Fibroblast of the aortic adventitia (primary cell): ENCODE data around the gene LRBA. TPM values are rescaled to one million over a fixed set of nuclear protein-coding genes. Genes with fewer than 3 reads are reported as not detected.

Experiments used
- DNase-seq: peaks from one replicate; pipeline ENCODE4 v3.0.0-alpha.2; 2010; ENCODE audit warnings: low read depth
- H3K4me3 ChIP-seq: 2 replicates; pipeline ENCODE4 v1.5.1; 2011; ENCODE audit warnings: low read depth, mild to moderate bottlenecking, control low read depth, low read length, moderate library complexity
- total RNA-seq: library from RNA; depleted of rRNA; stranded (reverse); fragments of >200 nt; gene quantifications from 2 replicates; pipeline ENCODE4 v1.2.3, GENCODE V29; 2012; ENCODE audit warnings: low replicate concordance
- TF ChIP-seq, protein P1 (sequence below): IDR thresholded peaks from 2 replicates; pipeline ENCODE4 v1.5.1; 2011; ENCODE audit warnings: mild to moderate bottlenecking, low read length, control low read depth, inconsistent platforms; ENCODE audit not compliant: insufficient read depth

LRBA gene
- total RNA-seq, 1 donor = 45.8 TPM

DNA sequence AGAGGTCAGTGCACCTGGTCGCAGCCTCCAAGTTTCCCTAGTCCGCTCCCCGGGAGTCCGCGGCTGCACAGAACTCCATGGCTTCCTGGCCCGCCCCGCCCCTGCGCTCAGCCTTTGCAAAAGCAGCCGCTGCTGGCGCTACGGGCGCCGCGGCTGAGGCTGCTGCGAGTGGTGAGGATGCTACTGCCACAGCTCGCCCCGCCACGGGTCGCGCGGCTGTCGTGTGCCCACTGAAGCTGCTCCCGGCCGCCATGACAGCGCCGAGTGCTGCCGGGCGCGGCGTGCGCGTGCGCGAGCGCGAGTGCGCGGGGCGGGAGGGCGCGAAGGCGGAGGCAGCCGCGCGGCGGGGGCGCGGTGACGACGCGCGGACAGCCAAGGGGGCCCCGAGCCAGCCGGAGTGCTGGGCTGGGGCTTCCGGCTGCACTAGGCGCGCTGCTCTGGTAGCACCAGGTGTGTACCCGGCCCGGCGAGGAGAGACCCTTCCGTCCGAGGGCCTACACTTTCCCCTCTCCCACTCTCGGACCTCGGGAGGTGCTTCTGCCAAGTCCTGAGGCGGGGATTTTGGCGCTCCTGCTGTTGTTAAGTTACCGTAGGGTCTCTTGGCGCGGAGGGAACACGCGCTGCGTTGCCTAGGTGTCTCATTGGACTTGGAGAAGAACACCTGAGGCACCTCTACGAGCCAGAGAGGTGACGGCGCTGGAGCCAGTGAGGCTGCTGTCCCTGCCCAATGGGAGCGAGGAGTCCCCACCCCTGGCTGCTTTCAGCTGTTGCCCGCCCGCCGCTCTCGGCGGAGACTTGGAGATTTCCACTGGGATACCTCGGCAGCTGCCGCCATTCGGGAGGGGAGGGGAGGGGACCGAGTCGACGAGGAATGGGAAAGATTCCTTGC, 619 bp upstream of the LRBA start:
- TF ChIP-seq, protein P1, sequence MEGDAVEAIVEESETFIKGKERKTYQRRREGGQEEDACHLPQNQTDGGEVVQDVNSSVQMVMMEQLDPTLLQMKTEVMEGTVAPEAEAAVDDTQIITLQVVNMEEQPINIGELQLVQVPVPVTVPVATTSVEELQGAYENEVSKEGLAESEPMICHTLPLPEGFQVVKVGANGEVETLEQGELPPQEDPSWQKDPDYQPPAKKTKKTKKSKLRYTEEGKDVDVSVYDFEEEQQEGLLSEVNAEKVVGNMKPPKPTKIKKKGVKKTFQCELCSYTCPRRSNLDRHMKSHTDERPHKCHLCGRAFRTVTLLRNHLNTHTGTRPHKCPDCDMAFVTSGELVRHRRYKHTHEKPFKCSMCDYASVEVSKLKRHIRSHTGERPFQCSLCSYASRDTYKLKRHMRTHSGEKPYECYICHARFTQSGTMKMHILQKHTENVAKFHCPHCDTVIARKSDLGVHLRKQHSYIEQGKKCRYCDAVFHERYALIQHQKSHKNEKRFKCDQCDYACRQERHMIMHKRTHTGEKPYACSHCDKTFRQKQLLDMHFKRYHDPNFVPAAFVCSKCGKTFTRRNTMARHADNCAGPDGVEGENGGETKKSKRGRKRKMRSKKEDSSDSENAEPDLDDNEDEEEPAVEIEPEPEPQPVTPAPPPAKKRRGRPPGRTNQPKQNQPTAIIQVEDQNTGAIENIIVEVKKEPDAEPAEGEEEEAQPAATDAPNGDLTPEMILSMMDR = no peak
- H3K4me3 ChIP-seq = peak overlapping the region; percentile 96
- peak; percentile 38 for DNase-seq

DNA sequence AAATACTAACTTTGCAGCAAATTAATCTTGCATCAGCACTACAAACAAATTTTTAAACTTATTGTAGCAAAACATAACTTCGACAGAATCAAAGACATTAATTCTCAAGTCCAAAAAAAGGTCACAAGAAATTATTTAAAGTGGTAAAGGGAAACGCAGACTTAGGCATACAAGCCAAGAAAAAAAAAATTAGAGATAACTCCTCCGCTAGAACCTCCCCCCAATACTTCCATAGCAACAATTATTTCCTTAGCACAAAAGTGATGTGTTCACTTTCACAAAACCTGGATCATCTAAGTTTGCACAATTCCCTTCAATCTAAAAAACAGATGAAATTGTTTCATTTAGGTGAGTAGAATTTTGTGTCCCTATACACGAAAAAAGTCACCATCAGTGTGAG, 1.1 kb downstream of the LRBA start:
- peak; percentile 5 for DNase-seq
- TF ChIP-seq, protein P1 = no peak

DNA sequence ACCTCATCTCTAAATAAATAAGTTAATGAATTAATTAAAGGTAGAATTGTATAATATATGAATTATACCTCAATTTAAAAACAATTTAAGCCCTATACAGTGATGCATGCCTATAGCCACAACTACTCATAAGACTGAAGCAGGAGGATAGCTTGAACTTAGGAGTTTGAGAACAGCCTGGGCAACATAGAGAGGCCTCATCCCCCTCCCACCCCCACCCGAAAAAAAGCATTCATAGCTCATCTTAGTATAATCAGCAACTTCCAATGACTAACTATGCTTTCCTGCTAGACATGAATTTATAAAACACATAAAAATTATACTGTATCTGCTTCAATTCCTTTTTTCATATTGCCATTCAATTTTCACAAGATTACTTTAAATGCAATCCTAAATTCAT, 1.6 kb downstream of the LRBA start:
- DNase-seq = no peak
- H3K4me3 ChIP-seq = peak overlapping the region; percentile 14
- TF ChIP-seq, protein P1 = no peak

More for the DNA sequence above, 1.1 kb downstream of the LRBA start:
- H3K4me3 ChIP-seq = peak overlapping the region; percentile 96

DNA sequence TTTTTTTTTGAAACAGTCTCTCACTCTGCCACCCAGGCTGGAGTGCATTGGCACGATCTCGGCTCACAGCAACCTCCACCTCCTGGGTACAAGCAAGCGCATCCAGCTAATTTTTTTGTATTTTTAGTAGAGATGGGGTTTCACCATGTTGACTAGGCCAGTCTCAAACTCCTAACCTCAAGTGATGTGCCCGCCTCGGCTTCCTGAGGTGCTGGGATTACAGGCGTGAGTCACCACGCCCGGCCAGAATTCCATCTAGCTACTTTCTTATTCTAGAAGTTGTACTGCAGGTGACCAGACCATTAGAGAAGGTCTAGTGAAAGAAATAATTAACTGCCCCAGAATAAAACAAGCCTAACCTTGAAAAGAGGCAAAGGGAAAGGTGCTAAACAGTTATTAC, 2.3 kb downstream of the LRBA start:
- DNase-seq = no peak
- TF ChIP-seq, protein P1 = no peak
- H3K4me3 ChIP-seq = no peak overlapping the region

DNA sequence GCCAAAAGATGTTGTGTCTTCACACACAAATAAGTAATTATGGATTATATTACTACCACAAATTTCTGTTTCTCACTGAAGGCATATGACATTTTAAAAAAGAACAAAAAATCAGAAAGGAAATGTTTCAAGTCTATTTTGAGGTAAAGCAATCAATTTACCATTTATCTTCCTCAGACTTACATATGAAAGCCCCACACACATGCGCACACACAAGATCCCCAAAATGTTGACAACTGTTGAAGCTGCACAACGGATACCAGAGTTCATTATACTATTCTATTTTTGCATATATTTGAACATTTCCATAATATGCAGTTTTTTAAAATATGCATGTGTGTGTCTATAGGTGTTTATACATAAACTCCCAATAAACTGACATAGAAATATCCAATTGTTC, 2.7 kb downstream of the LRBA start:
- TF ChIP-seq, protein P1 = no peak
- no peak for DNase-seq
- H3K4me3 ChIP-seq = no peak overlapping the region

DNA sequence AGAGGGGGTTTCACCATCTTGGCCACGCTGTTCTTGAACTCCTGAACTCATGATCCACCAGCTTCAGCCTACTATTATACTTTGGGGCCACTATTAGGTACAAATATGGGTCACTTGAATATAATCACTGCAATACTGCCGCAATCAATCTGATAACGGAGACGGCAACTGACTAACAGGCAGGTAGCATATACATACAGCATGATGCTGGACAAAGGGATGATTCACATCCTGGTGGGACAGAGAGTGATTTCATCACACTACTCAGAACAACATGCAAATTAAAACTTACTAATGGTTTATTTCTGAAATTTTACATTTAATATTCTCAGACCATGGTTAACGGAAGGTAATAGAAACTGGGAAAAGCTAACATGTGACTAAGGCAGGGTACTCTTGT, 10.9 kb downstream of the LRBA start:
- DNase-seq = peak; percentile 37
- TF ChIP-seq, protein P1 = no peak
- H3K4me3 ChIP-seq = no peak overlapping the region
